Body of pancreas (tissue), 4 donors: Measurements from ENCODE around the gene PRM1.

ENCODE experiments used
- CTCF ChIP-seq, 7 experiments: fragments of 450-650 bp in 4 of 7; fragments of 200-600 bp in 3 of 7; sonication (generic) in 3 of 7; IDR thresholded peaks; one replicate each; pipeline ENCODE4 v1.5.1; 2016 to 2019; ENCODE audit warnings: antibody characterized with exemption in 7 of 7
- POLR2A ChIP-seq, 3 donors: fragments of 450-650 bp; IDR thresholded peaks; one replicate each; pipeline ENCODE4 v1.6.1; 2016; ENCODE audit warnings: antibody characterized with exemption in 3 of 3, mild to moderate bottlenecking in 2 of 3

- TF ChIP-seq CTCF (IDR thresholded peaks at IDR 0.05) = no peak
- TF ChIP-seq POLR2A (IDR thresholded peaks at IDR 0.05) = no peak
Measured at GRCh38 chr16:11259655-11260595, 21.2 kb downstream of the PRM1 start.
